Right lobe of liver (tissue), 4 donors: ENCODE data around the gene ITLN1.

Experiments
- POLR2A ChIP-seq: fragments of 450-650 bp; IDR thresholded peaks from one replicate; pipeline ENCODE4 v1.6.1; 2017; ENCODE audit warnings: antibody characterized with exemption, mild to moderate bottlenecking
- TF ChIP-seq, protein P1 (sequence below), 4 donors: fragments of 200-600 bp in 3 of 4; fragments of 450-650 bp in 1 of 4; IDR thresholded peaks; one replicate each; pipeline versions ENCODE4 v1.5.1 to v1.8.0; 2016 to 2022; ENCODE audit warnings: antibody characterized with exemption in 4 of 4, mild to moderate bottlenecking in 2 of 4
- donor health status: DM: no; HTN: no; CAD: no.
- donor health status: DM: no; HTN: no; CAD: no.
- donor health status: DM: no; HTN: yes; CAD: no.

DNA sequence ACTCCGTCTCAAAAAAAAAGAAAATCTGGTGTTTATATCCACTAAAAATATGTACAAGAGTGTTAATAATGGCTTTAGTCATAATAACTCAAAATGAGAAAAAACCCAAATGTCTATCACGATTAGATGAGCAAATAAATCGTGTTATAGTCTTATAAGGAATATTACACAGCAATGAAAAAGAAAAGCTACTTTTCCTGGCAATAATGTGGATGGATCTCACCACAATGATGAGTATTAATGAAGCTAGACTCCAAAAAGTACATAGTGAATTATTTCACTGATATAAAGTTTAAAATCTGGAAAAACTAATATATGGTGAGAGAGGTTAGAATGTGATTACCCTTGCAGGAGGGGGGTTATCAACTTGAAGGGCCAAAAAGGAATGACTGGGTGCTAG is 32.0 kb downstream of the ITLN1 start:
- TF ChIP-seq, protein P1, sequence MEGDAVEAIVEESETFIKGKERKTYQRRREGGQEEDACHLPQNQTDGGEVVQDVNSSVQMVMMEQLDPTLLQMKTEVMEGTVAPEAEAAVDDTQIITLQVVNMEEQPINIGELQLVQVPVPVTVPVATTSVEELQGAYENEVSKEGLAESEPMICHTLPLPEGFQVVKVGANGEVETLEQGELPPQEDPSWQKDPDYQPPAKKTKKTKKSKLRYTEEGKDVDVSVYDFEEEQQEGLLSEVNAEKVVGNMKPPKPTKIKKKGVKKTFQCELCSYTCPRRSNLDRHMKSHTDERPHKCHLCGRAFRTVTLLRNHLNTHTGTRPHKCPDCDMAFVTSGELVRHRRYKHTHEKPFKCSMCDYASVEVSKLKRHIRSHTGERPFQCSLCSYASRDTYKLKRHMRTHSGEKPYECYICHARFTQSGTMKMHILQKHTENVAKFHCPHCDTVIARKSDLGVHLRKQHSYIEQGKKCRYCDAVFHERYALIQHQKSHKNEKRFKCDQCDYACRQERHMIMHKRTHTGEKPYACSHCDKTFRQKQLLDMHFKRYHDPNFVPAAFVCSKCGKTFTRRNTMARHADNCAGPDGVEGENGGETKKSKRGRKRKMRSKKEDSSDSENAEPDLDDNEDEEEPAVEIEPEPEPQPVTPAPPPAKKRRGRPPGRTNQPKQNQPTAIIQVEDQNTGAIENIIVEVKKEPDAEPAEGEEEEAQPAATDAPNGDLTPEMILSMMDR (IDR thresholded peaks at IDR 0.05), result no peak
- no peak for TF ChIP-seq POLR2A
